GM11168 (cell line): ENCODE measurements around the gene SNX20.

ENCODE experiments used
- in situ Hi-C: fragments of 300-500 bp; cut with MboI; formaldehyde crosslinking; loops from one replicate; pipeline ENCODE4 v1.12.0; 2022; ENCODE audit warnings: low sequenced_read_pairs; ENCODE audit not compliant: unreplicated experiment

SNX20 gene

GRCh38 chr16:50640919-50641817 lies 39.9 kb downstream of the SNX20 start:
- in situ Hi-C loops = no loop called here

- in situ Hi-C loops = no loop called here
Observed at GRCh38 chr16:50640391-50640790, 40.7 kb downstream of the SNX20 start.

GRCh38 chr16:50638816-50639670 lies 42.1 kb downstream of the SNX20 start:
- in situ Hi-C loops = no loop called here

GRCh38 chr16:50637716-50638602 lies 43.2 kb downstream of the SNX20 start:
- in situ Hi-C loops = no loop called here

- in situ Hi-C loops = no loop called here
Observed at GRCh38 chr16:50636753-50637374, 44.2 kb downstream of the SNX20 start.

DNA sequence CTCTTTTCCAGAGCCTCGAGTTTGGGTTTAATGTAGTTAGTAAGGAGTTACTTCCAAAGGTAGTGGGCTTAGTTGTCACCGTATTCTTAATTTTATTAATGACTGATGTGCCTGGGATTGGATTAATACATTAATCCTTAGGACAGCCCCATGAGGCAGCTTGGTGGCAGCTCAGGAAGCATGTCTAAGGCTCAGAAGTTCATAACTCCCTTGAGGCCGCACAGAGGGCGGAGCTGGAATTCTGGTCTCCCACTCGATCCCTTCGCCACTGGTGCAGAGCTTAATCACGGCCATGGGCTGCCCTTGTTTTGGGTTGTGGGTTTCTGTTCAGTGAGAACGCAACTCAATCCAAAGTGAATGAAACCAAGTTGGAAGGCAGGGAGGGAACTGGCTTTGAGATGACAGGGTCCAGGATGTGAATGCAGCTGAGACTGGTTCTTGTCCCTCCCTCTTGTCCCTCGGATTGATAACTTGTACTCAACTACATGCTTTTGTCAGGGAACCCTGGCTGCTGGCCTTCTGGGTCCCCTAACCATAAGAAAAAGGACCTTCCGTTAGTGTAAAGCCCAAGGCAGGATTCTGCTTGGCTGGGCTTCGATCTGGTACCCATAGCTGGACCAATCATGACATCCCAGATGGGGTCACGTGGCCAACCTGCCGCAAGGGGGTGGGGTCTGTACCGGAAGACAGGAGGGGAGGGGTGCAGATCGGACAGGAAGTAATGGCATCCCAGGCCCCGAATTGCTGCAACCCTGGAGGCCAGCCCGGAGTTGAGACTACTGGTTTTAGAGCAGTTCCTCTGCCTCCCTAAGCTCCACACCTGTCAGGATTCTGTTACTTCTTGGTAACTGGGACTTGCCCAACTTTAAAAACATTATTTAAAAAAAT lies 45.4 kb downstream of the SNX20 start:
- in situ Hi-C loops = no loop called here

DNA sequence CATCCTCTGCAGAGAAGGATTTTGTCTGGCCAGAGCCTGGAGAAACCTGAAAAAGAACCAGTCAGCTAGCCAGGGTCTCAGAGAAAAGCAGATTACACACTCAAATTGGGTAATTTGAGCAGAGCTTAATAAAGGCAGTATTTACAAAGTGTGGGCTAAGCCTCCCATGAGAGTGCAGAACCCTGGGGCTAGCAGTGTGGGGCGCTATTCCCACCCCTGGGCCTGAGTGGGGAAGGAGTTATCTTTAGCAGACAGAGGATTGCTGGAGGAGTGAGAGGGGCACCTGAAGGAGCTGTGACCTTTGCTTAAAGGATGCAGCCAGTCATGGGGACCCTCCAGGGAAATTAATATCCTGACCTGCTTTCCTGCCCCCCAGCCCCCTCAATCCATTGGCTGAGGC lies 46.2 kb downstream of the SNX20 start:
- in situ Hi-C loops = no loop called here

GRCh38 chr16:50634090-50634489 lies 47.0 kb downstream of the SNX20 start:
- in situ Hi-C loops = no loop called here

DNA sequence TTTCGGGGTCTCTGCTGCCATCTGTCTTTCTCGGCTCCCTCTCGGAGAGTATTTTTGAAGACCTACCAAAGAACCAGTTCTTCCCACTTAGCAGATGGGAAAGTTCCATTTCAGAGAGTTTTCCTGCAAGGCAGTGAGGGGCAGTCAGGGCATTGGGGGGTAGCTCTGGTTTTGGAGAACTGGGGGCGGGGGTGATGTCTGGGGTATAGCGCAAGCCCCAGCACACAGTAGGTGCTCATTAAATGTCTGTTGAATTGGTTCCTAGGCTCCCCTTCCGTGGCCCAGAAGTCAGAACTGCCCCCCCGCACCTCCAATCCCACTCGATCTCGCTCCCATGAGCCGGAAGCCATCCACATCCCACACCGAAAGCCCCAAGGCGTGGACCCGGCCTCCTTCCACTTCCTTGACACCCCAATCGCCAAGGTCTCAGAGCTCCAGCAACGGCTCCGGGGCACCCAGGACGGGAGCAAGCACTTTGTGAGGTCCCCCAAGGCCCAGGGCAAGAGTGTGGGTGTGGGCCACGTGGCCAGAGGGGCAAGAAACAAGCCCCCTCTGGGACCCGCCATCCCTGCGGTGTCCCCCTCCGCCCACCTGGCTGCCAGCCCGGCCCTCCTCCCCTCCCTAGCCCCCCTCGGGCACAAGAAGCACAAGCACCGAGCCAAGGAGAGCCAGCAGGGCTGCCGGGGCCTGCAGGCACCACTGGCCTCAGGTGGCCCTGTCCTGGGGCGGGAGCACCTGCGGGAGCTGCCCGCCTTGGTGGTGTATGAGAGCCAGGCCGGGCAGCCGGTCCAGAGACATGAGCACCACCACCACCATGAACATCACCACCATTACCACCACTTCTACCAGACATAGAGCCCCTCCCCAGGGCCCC lies 47.9 kb downstream of the SNX20 start:
- in situ Hi-C loops = no loop called here

DNA sequence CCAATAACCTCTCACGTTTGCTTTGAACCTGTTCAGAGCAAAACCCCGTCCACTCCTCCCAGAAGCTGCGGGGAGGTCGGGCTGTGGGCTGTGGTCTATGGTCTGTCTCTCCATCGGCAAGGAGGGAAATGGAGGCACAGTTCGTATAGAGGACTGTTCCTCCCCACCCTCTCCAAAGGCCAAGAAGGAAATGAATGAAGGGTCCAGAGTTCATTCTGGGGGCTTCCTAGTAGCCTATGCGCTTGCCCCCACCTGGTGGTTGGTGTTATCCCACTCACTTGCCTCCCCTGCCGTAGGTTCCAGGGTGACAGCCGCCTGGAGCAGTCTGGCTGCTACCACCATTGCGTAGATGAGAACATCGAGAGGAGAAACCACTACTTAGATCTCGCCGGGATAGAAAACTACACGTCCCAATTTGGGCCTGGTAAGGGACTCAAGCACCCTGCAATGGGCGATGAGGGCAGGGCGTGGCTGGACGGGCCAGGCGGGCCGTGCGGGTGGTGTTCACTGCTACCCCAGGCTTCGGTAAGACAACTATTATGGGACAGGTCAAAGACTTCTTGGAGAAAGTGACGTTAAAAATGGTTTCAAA lies 49.0 kb downstream of the SNX20 start:
- in situ Hi-C loops = no loop called here

DNA sequence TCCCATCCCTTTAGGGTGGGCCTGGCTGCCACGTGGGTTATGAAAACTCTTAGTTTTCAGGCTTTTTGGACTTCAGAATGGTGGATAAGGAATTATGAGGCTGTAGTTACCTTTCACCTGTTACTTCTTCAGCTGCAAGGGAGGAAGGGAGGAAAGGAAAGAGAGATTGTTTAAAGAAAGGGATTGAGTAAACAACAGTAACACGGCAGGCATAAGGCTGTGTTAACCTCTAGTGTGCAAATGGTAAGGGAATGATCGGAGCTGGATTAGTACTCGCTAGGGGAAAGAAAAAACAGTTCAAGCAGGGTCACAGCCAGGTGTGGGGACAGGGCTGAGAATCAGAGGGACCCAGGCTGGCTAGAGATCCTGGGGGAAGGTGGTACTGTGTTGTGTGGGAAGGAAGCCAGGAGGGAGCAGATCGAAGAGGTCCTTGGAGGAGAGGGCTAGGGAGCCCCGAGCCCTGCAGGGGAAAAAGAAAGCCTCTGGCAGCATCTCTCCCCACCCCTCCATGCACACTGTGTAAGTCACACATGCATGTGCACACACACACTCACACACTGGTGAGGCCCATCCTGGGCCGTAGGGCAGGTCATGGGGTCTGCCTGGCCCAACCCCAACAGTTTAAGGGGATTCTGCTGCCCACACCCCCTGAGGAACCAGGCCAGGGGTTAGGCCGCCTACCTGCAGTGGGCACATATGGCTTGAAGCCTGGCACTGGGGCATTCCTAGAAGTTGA lies 49.7 kb downstream of the SNX20 start:
- in situ Hi-C loops = no loop called here

GRCh38 chr16:50630394-50631020 lies 50.6 kb downstream of the SNX20 start:
- in situ Hi-C loops = no loop called here

DNA sequence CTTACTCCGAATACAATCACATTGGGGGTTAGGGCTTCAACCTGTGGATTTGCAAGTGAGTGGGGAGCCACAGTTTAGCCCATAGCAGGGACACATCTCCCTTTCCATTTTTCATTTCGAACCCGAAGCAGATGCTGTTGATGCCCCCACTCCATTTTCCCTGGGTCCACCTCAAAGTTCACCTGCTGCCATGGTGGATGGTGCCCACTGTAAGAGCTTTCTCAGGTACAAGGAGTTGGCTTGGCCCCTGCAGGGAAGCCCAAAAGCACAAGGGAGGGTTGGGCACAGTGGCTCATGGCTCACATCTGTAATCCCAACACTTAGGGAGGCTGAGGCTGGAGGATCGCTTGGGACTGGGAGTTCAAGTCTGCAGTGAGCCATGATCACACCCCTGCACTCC lies 51.8 kb downstream of the SNX20 start:
- in situ Hi-C loops = no loop called here

- in situ Hi-C loops = no loop called here
Observed at GRCh38 chr16:50628156-50628802, 52.8 kb downstream of the SNX20 start.

DNA sequence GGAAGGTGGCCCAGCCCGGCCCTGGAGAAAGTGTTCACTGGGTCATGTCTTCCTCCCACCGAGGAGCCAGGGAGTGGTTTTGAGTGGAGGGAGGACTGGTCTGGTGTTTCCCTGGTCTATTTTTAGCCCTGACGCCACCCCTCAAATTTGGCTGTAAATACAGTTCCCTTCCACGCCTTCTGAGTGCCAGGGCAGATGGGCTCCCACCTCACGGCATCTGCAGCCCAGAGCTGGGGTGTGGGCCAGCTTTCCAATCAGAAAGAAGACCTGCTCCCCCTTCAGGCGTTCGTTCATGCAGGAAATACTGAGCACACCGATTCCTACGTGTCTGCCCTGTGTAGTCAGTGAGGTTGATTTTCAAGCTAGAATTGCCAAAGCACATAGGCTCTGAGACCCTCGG lies 53.7 kb downstream of the SNX20 start:
- in situ Hi-C loops = no loop called here

DNA sequence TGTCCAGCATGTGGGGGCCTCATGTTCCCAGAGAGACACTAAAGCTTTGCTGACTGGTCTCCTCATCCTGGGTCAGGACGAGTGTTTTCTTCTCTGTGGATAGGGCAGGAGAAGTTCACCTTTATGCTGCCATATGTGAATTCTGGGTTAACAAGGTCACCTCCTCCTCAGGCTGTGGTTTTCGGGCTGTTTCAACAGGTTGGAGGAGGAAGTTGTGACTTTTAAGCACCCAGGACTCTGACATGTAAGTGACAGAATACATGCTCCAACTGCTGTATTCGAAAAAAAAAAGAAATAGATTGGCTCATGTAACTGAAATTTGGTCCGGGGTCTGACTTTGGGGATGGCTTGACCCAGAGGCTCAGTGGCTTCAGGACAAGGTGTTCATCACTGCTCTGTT lies 54.2 kb downstream of the SNX20 start:
- in situ Hi-C loops = no loop called here
